HFFc6 (cell line): ENCODE results near the gene RBMS3. TPM values are rescaled to one million over a fixed set of nuclear protein-coding genes. Genes with fewer than 3 reads are reported as not detected.

ENCODE experiments used
- DNase-seq: peaks from one replicate; pipeline ENCODE4 v3.0.0-alpha.2; 2018
- H3K27ac Mint-ChIP-seq: 2 replicates; pipeline ENCODE4 v1.8.0; 2020; ENCODE audit warnings: mild to moderate bottlenecking, mixed read lengths
- H3K27me3 Mint-ChIP-seq: 2 replicates; pipeline ENCODE4 v1.8.0; 2021; ENCODE audit warnings: mild to moderate bottlenecking, moderate library complexity, mixed read lengths; ENCODE audit not compliant: insufficient read depth
- H3K36me3 Mint-ChIP-seq: 2 replicates; pipeline ENCODE4 v1.8.0; 2021; ENCODE audit warnings: low read depth, mixed read lengths
- H3K4me1 Mint-ChIP-seq: 2 replicates; pipeline ENCODE4 v1.8.0; 2020; ENCODE audit warnings: low read depth, mixed read lengths
- H3K4me3 Mint-ChIP-seq: 2 replicates; pipeline ENCODE4 v1.8.0; 2020; ENCODE audit warnings: mild to moderate bottlenecking, moderate library complexity, mixed read lengths
- H3K9me3 Mint-ChIP-seq: 2 replicates; pipeline ENCODE4 v1.8.0; 2020; ENCODE audit warnings: mild to moderate bottlenecking, mixed read lengths
- total RNA-seq, 6 experiments: library from RNA; stranded (reverse); fragmentation: NEBNext Ultra II Directional; extraction: Animal tissue kit (Norgen Biotek cat#: 25700); gene quantifications; 2 replicates in 1 of 6; 3 replicates in 5 of 6; pipeline ENCODE4 v1.2.3, GENCODE V29; 2021
- TF ChIP-seq, protein P1 (sequence below): fragments of 200-600 bp; sonication (generic); IDR thresholded peaks from 2 replicates; pipeline ENCODE4 v1.5.0; 2021; ENCODE audit warnings: antibody characterized with exemption, mild to moderate bottlenecking

Gene RBMS3
- total RNA-seq, 6 experiments from 2014 or later = 22.8 to 46.9 (median 39.4) TPM

DNA sequence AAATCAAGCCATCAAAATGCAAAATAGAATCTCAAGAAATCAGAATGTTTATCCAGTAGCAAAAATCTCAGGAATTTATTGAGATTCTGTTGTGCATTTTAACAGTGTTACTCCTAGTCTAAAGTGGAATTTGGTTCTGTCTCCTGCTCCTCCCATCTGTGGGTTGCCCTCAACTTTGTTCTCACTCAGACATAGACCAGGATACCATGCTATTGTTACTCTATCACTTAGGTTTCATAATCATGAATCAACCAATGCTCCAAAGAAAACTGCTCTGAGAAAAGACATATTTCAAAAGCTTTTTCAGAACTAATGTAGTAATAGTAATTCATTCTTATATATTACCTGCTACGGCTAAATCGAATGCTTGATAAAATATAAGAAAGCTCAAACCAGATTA lies 274.7 kb downstream of the RBMS3 start:
- peaks cover 6% of the 10 kb centered on the region; the same call in 1 of the 2 replicates for H3K36me3 Mint-ChIP-seq
- no peak overlapping the region for H3K27ac Mint-ChIP-seq
- H3K4me3 Mint-ChIP-seq = no peak overlapping the region
- H3K9me3 Mint-ChIP-seq = no peaks in the 10 kb centered on the region
- H3K27me3 Mint-ChIP-seq = no peaks in the 10 kb centered on the region
- DNase-seq = peak; percentile 8
- peaks cover 33% of the 10 kb centered on the region for H3K4me1 Mint-ChIP-seq
- TF ChIP-seq, protein P1, sequence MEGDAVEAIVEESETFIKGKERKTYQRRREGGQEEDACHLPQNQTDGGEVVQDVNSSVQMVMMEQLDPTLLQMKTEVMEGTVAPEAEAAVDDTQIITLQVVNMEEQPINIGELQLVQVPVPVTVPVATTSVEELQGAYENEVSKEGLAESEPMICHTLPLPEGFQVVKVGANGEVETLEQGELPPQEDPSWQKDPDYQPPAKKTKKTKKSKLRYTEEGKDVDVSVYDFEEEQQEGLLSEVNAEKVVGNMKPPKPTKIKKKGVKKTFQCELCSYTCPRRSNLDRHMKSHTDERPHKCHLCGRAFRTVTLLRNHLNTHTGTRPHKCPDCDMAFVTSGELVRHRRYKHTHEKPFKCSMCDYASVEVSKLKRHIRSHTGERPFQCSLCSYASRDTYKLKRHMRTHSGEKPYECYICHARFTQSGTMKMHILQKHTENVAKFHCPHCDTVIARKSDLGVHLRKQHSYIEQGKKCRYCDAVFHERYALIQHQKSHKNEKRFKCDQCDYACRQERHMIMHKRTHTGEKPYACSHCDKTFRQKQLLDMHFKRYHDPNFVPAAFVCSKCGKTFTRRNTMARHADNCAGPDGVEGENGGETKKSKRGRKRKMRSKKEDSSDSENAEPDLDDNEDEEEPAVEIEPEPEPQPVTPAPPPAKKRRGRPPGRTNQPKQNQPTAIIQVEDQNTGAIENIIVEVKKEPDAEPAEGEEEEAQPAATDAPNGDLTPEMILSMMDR = no peak

DNA sequence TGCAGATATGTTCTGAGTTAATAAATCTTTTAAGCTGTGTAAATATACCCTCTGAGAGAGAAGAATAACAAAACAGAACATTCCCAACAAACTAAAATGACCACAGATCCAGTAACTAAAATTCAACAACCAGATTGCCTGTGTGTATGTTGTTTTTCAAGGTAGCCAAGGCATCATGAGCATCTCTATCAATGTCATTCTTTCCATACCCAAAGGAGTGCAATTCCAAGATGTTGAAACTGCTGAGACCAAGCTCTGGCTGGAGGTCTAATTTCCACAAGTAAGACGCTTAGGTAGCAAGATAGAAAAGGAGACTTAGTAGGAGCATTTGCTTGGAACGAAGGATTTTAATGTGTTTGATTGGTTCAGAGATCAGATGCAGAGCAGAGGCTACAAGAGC lies 276.3 kb downstream of the RBMS3 start:
- TF ChIP-seq, protein P1 = no peak
- H3K9me3 Mint-ChIP-seq = no peaks in the 10 kb centered on the region
- H3K4me1 Mint-ChIP-seq = peaks cover 25% of the 10 kb centered on the region
- no peaks in the 10 kb centered on the region for H3K36me3 Mint-ChIP-seq
- no peaks in the 10 kb centered on the region for H3K27me3 Mint-ChIP-seq
- no peak overlapping the region for H3K27ac Mint-ChIP-seq
- no peak overlapping the region for H3K4me3 Mint-ChIP-seq
- DNase-seq = no peak

GRCh38 chr3:29557825-29558224 lies 277.0 kb downstream of the RBMS3 start:
- H3K4me3 Mint-ChIP-seq = no peak overlapping the region
- no peaks in the 10 kb centered on the region for H3K36me3 Mint-ChIP-seq
- no peak for DNase-seq
- H3K27ac Mint-ChIP-seq = no peak overlapping the region
- H3K9me3 Mint-ChIP-seq = no peaks in the 10 kb centered on the region
- peaks cover 25% of the 10 kb centered on the region for H3K4me1 Mint-ChIP-seq
- no peaks in the 10 kb centered on the region for H3K27me3 Mint-ChIP-seq
- TF ChIP-seq, protein P1 = no peak

DNA sequence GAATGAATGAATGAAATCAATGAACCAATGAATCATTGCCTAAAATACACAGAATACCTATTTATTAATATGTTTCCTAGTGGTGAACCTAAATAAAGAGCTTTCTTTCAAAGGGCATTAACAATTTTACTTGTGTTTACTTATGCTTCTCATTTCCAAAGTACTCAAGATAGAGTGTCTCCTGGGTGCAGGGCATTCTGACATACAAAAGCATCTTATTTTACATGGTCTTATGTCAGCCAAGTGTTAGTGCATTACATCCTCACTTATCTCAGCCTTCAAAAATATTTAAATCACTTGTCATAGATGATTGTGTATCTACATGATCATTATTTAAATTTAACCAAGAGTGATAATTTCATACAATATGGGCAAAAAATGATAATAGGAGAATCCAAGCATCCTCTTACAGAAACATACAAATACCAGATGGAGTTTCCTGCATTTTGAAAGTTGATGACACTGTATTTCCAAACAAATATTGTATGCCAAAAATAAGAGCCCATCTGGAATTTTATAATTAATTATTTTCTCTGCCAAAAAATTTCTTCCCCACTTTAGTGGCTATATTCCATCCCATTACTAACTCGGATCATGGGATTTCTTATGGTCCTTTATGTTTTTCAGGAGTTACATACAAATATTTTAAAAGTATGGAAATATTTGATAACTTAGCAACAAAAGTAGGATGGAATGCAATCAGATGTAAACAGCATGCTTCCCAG lies 279.0 kb downstream of the RBMS3 start:
- Mint-ChIP-seq H3K4me3 (no peak overlapping the region), H3K27me3 (no peaks in the 10 kb centered on the region), H3K9me3 (no peaks in the 10 kb centered on the region), H3K4me1 (peaks cover 9% of the 10 kb centered on the region), H3K36me3 (no peaks in the 10 kb centered on the region), H3K27ac (no peak overlapping the region)
- TF ChIP-seq, protein P1 = no peak
- DNase-seq = no peak

DNA sequence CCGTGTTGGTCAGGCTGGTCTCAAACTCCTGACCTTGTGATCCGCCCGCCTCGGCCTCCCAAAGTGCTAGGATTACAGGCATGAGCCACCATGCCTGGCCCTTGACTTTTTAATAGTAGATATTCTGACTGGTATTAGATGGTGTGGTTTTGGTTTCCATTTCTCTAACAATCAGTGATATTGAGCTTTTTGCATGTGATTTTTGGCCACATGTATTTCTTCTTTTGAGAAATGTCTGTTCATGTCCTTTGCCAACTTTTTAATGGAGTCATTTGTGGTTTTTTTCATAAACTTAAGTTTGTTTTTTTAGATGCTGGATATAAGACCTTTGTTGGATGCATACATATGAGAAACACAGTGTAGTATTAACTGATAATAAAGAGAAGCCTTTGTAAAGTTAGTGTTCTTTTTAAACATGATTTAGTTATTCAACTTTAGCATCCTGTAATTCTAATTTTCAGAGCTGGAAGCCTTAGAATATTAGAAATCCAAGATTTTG lies 280.8 kb downstream of the RBMS3 start:
- TF ChIP-seq, protein P1 = no peak
- Mint-ChIP-seq H3K4me3 (no peak overlapping the region), H3K27ac (no peak overlapping the region), H3K4me1 (peaks cover 7% of the 10 kb centered on the region), H3K36me3 (no peaks in the 10 kb centered on the region), H3K9me3 (no peaks in the 10 kb centered on the region), H3K27me3 (no peaks in the 10 kb centered on the region)
- no peak for DNase-seq
